HepG2 (cell line): Measurements from ENCODE around the gene ACTA2. TPM values are rescaled to one million over a fixed set of nuclear protein-coding genes. Genes with fewer than 3 reads are reported as not detected.

Experiments used
- ATAD3A ChIP-seq: sonication (generic); formaldehyde crosslinking; IDR thresholded peaks from 2 replicates; pipeline ENCODE4 v1.4.0; 2020; ENCODE audit warnings: missing genetic modification reagents
- ATF5 ChIP-seq: sonication (generic); formaldehyde crosslinking; IDR thresholded peaks from 2 replicates; pipeline ENCODE4 v1.4.0; 2020; ENCODE audit warnings: mild to moderate bottlenecking, low read depth, missing genetic modification reagents
- ATRX ChIP-seq: sonication (generic); formaldehyde crosslinking; IDR thresholded peaks from 2 replicates; pipeline ENCODE4 v1.4.0; 2020; ENCODE audit warnings: missing genetic modification reagents, borderline replicate concordance
- BRF2 ChIP-seq: sonication (generic); formaldehyde crosslinking; IDR thresholded peaks from 2 replicates; pipeline ENCODE4 v1.8.1; 2022; ENCODE audit warnings: mild to moderate bottlenecking, missing genetic modification reagents
- GLI4 ChIP-seq: sonication (generic); formaldehyde crosslinking; IDR thresholded peaks from 2 replicates; pipeline ENCODE4 v1.5.1; 2020; ENCODE audit warnings: missing genetic modification reagents, mild to moderate bottlenecking, moderate library complexity, borderline replicate concordance
- HDAC6 ChIP-seq: fragments of 200-600 bp; sonication (generic); IDR thresholded peaks from 2 replicates; pipeline ENCODE4 v1.7.0; 2017; ENCODE audit warnings: mild to moderate bottlenecking, antibody characterized with exemption, low read length, low read depth
- HMG20A ChIP-seq: IDR thresholded peaks from 2 replicates; pipeline ENCODE4 v1.6.1; 2016; ENCODE audit warnings: borderline replicate concordance
- HOXA5 ChIP-seq: sonication (generic); formaldehyde crosslinking; IDR thresholded peaks from 2 replicates; pipeline ENCODE4 v1.4.0; 2020; ENCODE audit warnings: missing genetic modification reagents
- ISX ChIP-seq: sonication (generic); formaldehyde crosslinking; conservative IDR thresholded peaks from 2 replicates; pipeline ENCODE4 v1.5.0; 2020; ENCODE audit warnings: missing genetic modification reagents
- JDP2 ChIP-seq: sonication (generic); formaldehyde crosslinking; IDR thresholded peaks from 2 replicates; pipeline ENCODE4 v1.8.1; 2022; ENCODE audit warnings: missing genetic modification reagents, borderline replicate concordance
- KAT8 ChIP-seq: IDR thresholded peaks from 2 replicates; pipeline ENCODE4 v1.6.1; 2016; ENCODE audit warnings: missing genetic modification reagents, missing compliant biosample characterization
- MTF1 ChIP-seq: sonication (generic); formaldehyde crosslinking; IDR thresholded peaks from 2 replicates; pipeline ENCODE4 v1.5.0; 2020; ENCODE audit warnings: missing genetic modification reagents
- PREB ChIP-seq: sonication (generic); formaldehyde crosslinking; IDR thresholded peaks from 2 replicates; pipeline ENCODE4 v1.4.0; 2020; ENCODE audit warnings: missing genetic modification reagents
- RAD21 ChIP-seq: fragments of 450-650 bp; formaldehyde crosslinking; IDR thresholded peaks from 2 replicates; pipeline ENCODE4 v1.5.0; 2020; ENCODE audit warnings: mild to moderate bottlenecking
- RELA ChIP-seq: sonication (generic); formaldehyde crosslinking; IDR thresholded peaks from 2 replicates; pipeline ENCODE4 v1.4.0; 2020; ENCODE audit warnings: missing genetic modification reagents
- SETDB1 ChIP-seq: sonication (generic); formaldehyde crosslinking; IDR thresholded peaks from 2 replicates; pipeline ENCODE4 v1.5.1; 2020; ENCODE audit warnings: missing genetic modification reagents, mild to moderate bottlenecking, borderline replicate concordance
- SIX4 ChIP-seq: sonication (generic); formaldehyde crosslinking; IDR thresholded peaks from 2 replicates; pipeline ENCODE4 v1.4.0; 2020; ENCODE audit warnings: missing genetic modification reagents
- SMAD9 ChIP-seq: sonication (generic); formaldehyde crosslinking; IDR thresholded peaks from 2 replicates; pipeline ENCODE4 v1.5.1; 2020; ENCODE audit warnings: mild to moderate bottlenecking, missing genetic modification reagents
- TAF15 ChIP-seq: fragments of 200-400 bp; formaldehyde crosslinking; IDR thresholded peaks from one replicate; pipeline ENCODE4 v1.6.1; 2018; ENCODE audit warnings: mild to moderate bottlenecking, low read depth, low read length; ENCODE audit not compliant: poor library complexity, severe bottlenecking
- ZC3H4 ChIP-seq: sonication (generic); formaldehyde crosslinking; IDR thresholded peaks from 2 replicates; pipeline ENCODE4 v1.4.0; 2020; ENCODE audit warnings: missing genetic modification reagents, borderline replicate concordance
- ZMYM4 ChIP-seq: sonication (generic); formaldehyde crosslinking; IDR thresholded peaks from 2 replicates; pipeline ENCODE4 v1.8.1; 2023; ENCODE audit warnings: mild to moderate bottlenecking, missing genetic modification reagents
- ZNF205 ChIP-seq: IDR thresholded peaks from 2 replicates; pipeline ENCODE4 v1.6.1; 2018; ENCODE audit warnings: missing biosample characterization, missing genetic modification reagents
- ZNF225 ChIP-seq: sonication (generic); formaldehyde crosslinking; IDR thresholded peaks from 2 replicates; pipeline ENCODE4 v1.4.0; 2020; ENCODE audit warnings: mild to moderate bottlenecking, missing genetic modification reagents
- ZNF264 ChIP-seq: sonication (generic); formaldehyde crosslinking; IDR thresholded peaks from 2 replicates; pipeline ENCODE4 v1.4.0; 2020; ENCODE audit warnings: missing genetic modification reagents
- ZNF331 ChIP-seq: sonication (generic); formaldehyde crosslinking; IDR thresholded peaks from 2 replicates; pipeline ENCODE4 v1.4.0; 2020; ENCODE audit warnings: missing genetic modification reagents
- ZNF562 ChIP-seq: sonication (generic); formaldehyde crosslinking; IDR thresholded peaks from 2 replicates; pipeline ENCODE4 v1.8.0; 2022; ENCODE audit warnings: missing genetic modification reagents, borderline replicate concordance
- ZNF777 ChIP-seq: sonication (generic); formaldehyde crosslinking; IDR thresholded peaks from 2 replicates; pipeline ENCODE4 v1.4.0; 2020; ENCODE audit warnings: missing genetic modification reagents
- ZNF850 ChIP-seq: sonication (generic); formaldehyde crosslinking; conservative IDR thresholded peaks from 2 replicates; pipeline ENCODE4 v1.9.0; 2021; ENCODE audit warnings: mild to moderate bottlenecking, missing genetic modification reagents
- ZNF878 ChIP-seq: sonication (generic); formaldehyde crosslinking; IDR thresholded peaks from 2 replicates; pipeline ENCODE4 v1.8.1; 2023; ENCODE audit warnings: mild to moderate bottlenecking, missing genetic modification reagents, moderate library complexity
- ZNF883 ChIP-seq: sonication (generic); formaldehyde crosslinking; IDR thresholded peaks from 2 replicates; pipeline ENCODE4 v1.5.1; 2020; ENCODE audit warnings: mild to moderate bottlenecking, missing genetic modification reagents; ENCODE audit errors: not compliant biosample characterization
- ZSCAN21 ChIP-seq: sonication (generic); formaldehyde crosslinking; IDR thresholded peaks from 2 replicates; pipeline ENCODE4 v1.8.0; 2022; ENCODE audit warnings: mild to moderate bottlenecking, missing genetic modification reagents, moderate library complexity, borderline replicate concordance
- polyA plus RNA-seq, 8 experiments: library from polyadenylated mRNA; depleted of rRNA in 3 of 8; stranded (reverse) in 7 of 8; unstranded in 1 of 8; fragments of >200 nt; fragmentation: Illumina TruSeq in 4 of 8; extraction: Trizol in 4 of 8; gene quantifications; 2 replicates each; pipeline versions ENCODE4 v1.2.1 to v1.2.3, GENCODE V29; 2011 to 2016; ENCODE audit warnings: low read depth in 4 of 8, missing spikeins in 1 of 8, mixed read lengths in 1 of 8; ENCODE audit not compliant: insufficient read depth in 1 of 8
- total RNA-seq, 5 experiments: library from RNA; depleted of rRNA; stranded (reverse); fragments of >200 nt; fragmentation: Illumina TruSeq; extraction: Trizol; gene quantifications; 2 replicates each; pipeline ENCODE4 v1.2.3, GENCODE V29; 2016; ENCODE audit warnings: low read depth in 1 of 5

The ACTA2 gene
- total and polyA plus RNA-seq, 2 of the 13 experiments (the other 11 are each of a cell fraction or from before 2014, with no cell fraction given) = 21.8 to 59.9 TPM

- TF ChIP-seq ZNF850 (CRISPR knock-in tag) = no peak
- TF ChIP-seq ATF5 (CRISPR knock-in tag) = no peak
- TF ChIP-seq ZNF225 (CRISPR knock-in tag) = no peak
- TF ChIP-seq ATRX (CRISPR knock-in tag) = no peak
- TF ChIP-seq ZMYM4 (CRISPR knock-in tag) = peak; percentile 14; the same call in 1 of the 2 replicates
- no peak for TF ChIP-seq ATAD3A (CRISPR knock-in tag)
- TF ChIP-seq TAF15 = no peak
- no peak for TF ChIP-seq JDP2 (CRISPR knock-in tag)
- no peak for TF ChIP-seq HOXA5 (CRISPR knock-in tag)
- no peak for TF ChIP-seq KAT8 (CRISPR knock-in tag)
- TF ChIP-seq ZSCAN21 (CRISPR knock-in tag) = 0 out of 2 replicates have a peak, but pooled peaks have one; percentile 18
- TF ChIP-seq SMAD9 = no peak
- TF ChIP-seq SIX4 = no peak
- TF ChIP-seq ZNF331 (CRISPR knock-in tag) = peak; percentile 5; the same call in 1 of the 2 replicates
- TF ChIP-seq ZNF777 (CRISPR knock-in tag) = no peak
- no peak for TF ChIP-seq RAD21 (CRISPR knock-in tag)
- no peak for TF ChIP-seq ZNF562 (CRISPR knock-in tag)
- no peak for TF ChIP-seq GLI4
- no peak for TF ChIP-seq ZC3H4 (CRISPR knock-in tag)
- no peak for TF ChIP-seq BRF2 (CRISPR knock-in tag)
- no peak for TF ChIP-seq ZNF205 (CRISPR knock-in tag)
- no peak for TF ChIP-seq MTF1 (CRISPR knock-in tag)
- TF ChIP-seq ZNF264 (CRISPR knock-in tag) = no peak
- TF ChIP-seq HDAC6 = no peak
- no peak for TF ChIP-seq PREB (CRISPR knock-in tag)
- no peak for TF ChIP-seq SETDB1 (CRISPR knock-in tag)
- no peak for TF ChIP-seq RELA (CRISPR knock-in tag)
- TF ChIP-seq HMG20A = no peak
- TF ChIP-seq ZNF883 = no peak
- TF ChIP-seq ISX (CRISPR knock-in tag) = no peak
- TF ChIP-seq ZNF878 (CRISPR knock-in tag) = no peak
Measured at GRCh38 chr10:88990384-88991160, 38.0 kb upstream of the ACTA2 start, which contains the start of gene FAS (continued).
